MCF 10A (cell line): ENCODE results near the gene CCDC144A. TPM values are rescaled to one million over a fixed set of nuclear protein-coding genes. Genes with fewer than 3 reads are reported as not detected.
A peak's percentile ranks its signal among the peaks of the same experiment; 100 is the strongest.
"Not testable (repeated sequence)": the region's sequence is repeated elsewhere in the genome, so short reads cannot be mapped to it uniquely, and the experiment has no call there.

Source experiments
- BruUV-seq: library from RNA; stranded (reverse); fragments of 400-500 nt; replicated peaks from 2 replicates; lab custom pipeline; 2021; lab: Mats Ljungman, UMichigan
- CTCF ChIA-PET: fragments of 300-600 bp; sonication (Branson Sonifier 250); formaldehyde crosslinking; extraction: SDS; loops from one replicate; lab custom pipeline; 2021; ENCODE audit warnings: antibody characterized with exemption, inconsistent platforms; lab: Yijun Ruan, JAX
- POLR2A ChIA-PET: fragments of 300-600, 350-650 bp; sonication (Branson Sonifier 250); formaldehyde crosslinking; extraction: SDS; loops from one replicate; lab custom pipeline; 2020; ENCODE audit warnings: antibody characterized with exemption, inconsistent platforms; lab: Yijun Ruan, JAX
- DNase-seq: peaks from one replicate; pipeline ENCODE4 v3.0.0-alpha.2; 2018; ENCODE audit not compliant: unreplicated experiment
- H3K27ac Mint-ChIP-seq: one replicate; pipeline ENCODE4 v1.8.0; 2022; ENCODE audit warnings: mild to moderate bottlenecking, low read depth, mixed read lengths; ENCODE audit not compliant: unreplicated experiment
- H3K27me3 Mint-ChIP-seq: one replicate; pipeline ENCODE4 v1.8.0; 2022; ENCODE audit warnings: mixed read lengths; ENCODE audit not compliant: insufficient read depth, unreplicated experiment
- H3K36me3 Mint-ChIP-seq: one replicate; pipeline ENCODE4 v1.8.0; 2022; ENCODE audit warnings: mild to moderate bottlenecking, moderate library complexity, mixed read lengths; ENCODE audit not compliant: insufficient read depth, unreplicated experiment
- H3K4me1 Mint-ChIP-seq: one replicate; pipeline ENCODE4 v1.8.0; 2022; ENCODE audit warnings: mixed read lengths; ENCODE audit not compliant: insufficient read depth, unreplicated experiment
- H3K4me3 Mint-ChIP-seq: one replicate; pipeline ENCODE4 v1.8.0; 2022; ENCODE audit warnings: mild to moderate bottlenecking, moderate library complexity, mixed read lengths; ENCODE audit not compliant: unreplicated experiment
- H3K9me3 Mint-ChIP-seq: one replicate; pipeline ENCODE4 v1.8.0; 2022; ENCODE audit warnings: mixed read lengths; ENCODE audit not compliant: unreplicated experiment
- CTCF ChIP-seq: fragments of 200-600 bp; IDR thresholded peaks from one replicate; pipeline ENCODE4 v1.8.0; 2022; ENCODE audit warnings: antibody characterized with exemption, mild to moderate bottlenecking; ENCODE audit not compliant: unreplicated experiment
- intact Hi-C: fragments of 100-400 bp; cut with micrococcal nuclease; formaldehyde crosslinking; loops from 2 replicates; pipeline ENCODE4 v1.14.1; 2022
- total RNA-seq: library from RNA; stranded (reverse); gene quantifications from 2 replicates; pipeline ENCODE4 v1.2.3, GENCODE V29; 2022

Gene CCDC144A
- total RNA-seq, 1 experiment from 2014 or later, result 7.2 TPM

GRCh38 chr17:16810236-16810635, 120.2 kb downstream of the CCDC144A start:
- H3K4me1 Mint-ChIP-seq, H3K27me3 Mint-ChIP-seq, POLR2A ChIA-PET, BruUV-seq, H3K36me3 Mint-ChIP-seq, H3K27ac Mint-ChIP-seq, H3K4me3 Mint-ChIP-seq, CTCF ChIA-PET, H3K9me3 Mint-ChIP-seq, intact Hi-C loops, DNase-seq: not testable (repeated sequence)

- H3K4me1 Mint-ChIP-seq, H3K27me3 Mint-ChIP-seq, H3K9me3 Mint-ChIP-seq, POLR2A ChIA-PET, CTCF ChIA-PET, H3K4me3 Mint-ChIP-seq, H3K27ac Mint-ChIP-seq, BruUV-seq, H3K36me3 Mint-ChIP-seq, intact Hi-C loops: not testable (repeated sequence)
- DNase-seq, result peak; percentile 60
Measured at GRCh38 chr17:16812126-16812525, 122.1 kb downstream of the CCDC144A start.

- Mint-ChIP-seq H3K9me3 (no peaks in the 10 kb centered on the region), H3K36me3 (no peaks in the 10 kb centered on the region), H3K27me3 (peaks cover 22% of the 10 kb centered on the region), H3K4me3 (no peak overlapping the region), H3K4me1 (no peaks in the 10 kb centered on the region), H3K27ac (no peak overlapping the region)
- BruUV-seq, result no TSS peak
- intact Hi-C loops, result no loop called here
- POLR2A ChIA-PET, result no interaction called here
- CTCF ChIA-PET, result interaction anchor here (0.6 kb wide), 2 partner anchors 855 to 1809 kb away, joined by 3 to 4 read pairs; no protein-coding TSS in a partner anchor
- TF ChIP-seq CTCF, result no peak
- DNase-seq, result no peak
Measured at GRCh38 chr17:16814439-16814838, 124.4 kb downstream of the CCDC144A start.

GRCh38 chr17:16817201-16817600, 127.2 kb downstream of the CCDC144A start:
- Mint-ChIP-seq H3K27ac (no peak overlapping the region), H3K9me3 (no peaks in the 10 kb centered on the region), H3K4me1 (no peaks in the 10 kb centered on the region), H3K4me3 (no peak overlapping the region), H3K36me3 (no peaks in the 10 kb centered on the region), H3K27me3 (peaks cover 31% of the 10 kb centered on the region)
- TF ChIP-seq CTCF, result no peak
- ChIA-PET POLR2A (no interaction called here), CTCF (interaction anchor here (0.8 kb wide), 1 partner anchor 1809 kb away, joined by 3 read pairs; no protein-coding TSS in a partner anchor)
- no TSS peak for BruUV-seq
- no peak for DNase-seq
- intact Hi-C loops, result no loop called here

GRCh38 chr17:16817940-16818339, 127.9 kb downstream of the CCDC144A start:
- H3K27me3 Mint-ChIP-seq, result peaks cover 31% of the 10 kb centered on the region
- CTCF ChIA-PET, H3K4me3 Mint-ChIP-seq, H3K36me3 Mint-ChIP-seq, BruUV-seq, H3K9me3 Mint-ChIP-seq, H3K27ac Mint-ChIP-seq, intact Hi-C loops, POLR2A ChIA-PET, DNase-seq, H3K4me1 Mint-ChIP-seq: not testable (repeated sequence)
